LNCAP (cell line): ENCODE results near the gene PTCHD4.

Experiments
- TF ChIP-seq, protein P1 (sequence below): fragments of 450-650 bp; IDR thresholded peaks from 2 replicates; pipeline ENCODE4 v1.5.1; 2017; ENCODE audit warnings: mild to moderate bottlenecking

The PTCHD4 gene

DNA sequence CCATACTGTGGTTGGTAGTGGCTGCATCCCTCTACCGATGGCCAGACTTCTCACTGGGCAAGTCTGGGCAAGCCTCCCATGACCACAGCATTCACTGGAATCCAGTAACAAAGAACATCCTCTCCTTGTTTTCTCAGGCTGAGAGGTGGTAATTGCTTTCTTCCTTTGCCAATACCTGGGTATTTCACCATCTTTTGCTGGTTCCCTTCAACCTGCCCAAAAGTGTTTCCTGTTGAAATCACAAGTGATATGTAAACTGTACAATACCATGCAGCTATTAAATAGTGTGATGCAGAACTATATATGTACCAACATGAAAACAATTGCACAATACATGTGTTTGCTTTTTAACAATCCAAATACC, at the start of gene PTCHD4:
Gene PTCHD4, minus strand, starts transcription at position 55 of the 364 bp plus-strand sequence. CDS start 42,240 bp downstream, outside the sequence.
- TF ChIP-seq, protein P1, sequence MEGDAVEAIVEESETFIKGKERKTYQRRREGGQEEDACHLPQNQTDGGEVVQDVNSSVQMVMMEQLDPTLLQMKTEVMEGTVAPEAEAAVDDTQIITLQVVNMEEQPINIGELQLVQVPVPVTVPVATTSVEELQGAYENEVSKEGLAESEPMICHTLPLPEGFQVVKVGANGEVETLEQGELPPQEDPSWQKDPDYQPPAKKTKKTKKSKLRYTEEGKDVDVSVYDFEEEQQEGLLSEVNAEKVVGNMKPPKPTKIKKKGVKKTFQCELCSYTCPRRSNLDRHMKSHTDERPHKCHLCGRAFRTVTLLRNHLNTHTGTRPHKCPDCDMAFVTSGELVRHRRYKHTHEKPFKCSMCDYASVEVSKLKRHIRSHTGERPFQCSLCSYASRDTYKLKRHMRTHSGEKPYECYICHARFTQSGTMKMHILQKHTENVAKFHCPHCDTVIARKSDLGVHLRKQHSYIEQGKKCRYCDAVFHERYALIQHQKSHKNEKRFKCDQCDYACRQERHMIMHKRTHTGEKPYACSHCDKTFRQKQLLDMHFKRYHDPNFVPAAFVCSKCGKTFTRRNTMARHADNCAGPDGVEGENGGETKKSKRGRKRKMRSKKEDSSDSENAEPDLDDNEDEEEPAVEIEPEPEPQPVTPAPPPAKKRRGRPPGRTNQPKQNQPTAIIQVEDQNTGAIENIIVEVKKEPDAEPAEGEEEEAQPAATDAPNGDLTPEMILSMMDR: no peak

- TF ChIP-seq, protein P1: no peak
Observed at GRCh38 chr6:48151142-48151541, 40.1 kb upstream of the PTCHD4 start.

- TF ChIP-seq, protein P1: no peak
Observed at GRCh38 chr6:48150701-48151100, 39.7 kb upstream of the PTCHD4 start.

- TF ChIP-seq, protein P1: no peak
Observed at GRCh38 chr6:48147051-48147450, 36.1 kb upstream of the PTCHD4 start.

- TF ChIP-seq, protein P1: no peak
Observed at GRCh38 chr6:48144021-48144420, 33.0 kb upstream of the PTCHD4 start.

GRCh38 chr6:48141975-48142374, 31.0 kb upstream of the PTCHD4 start:
- TF ChIP-seq, protein P1: no peak

DNA sequence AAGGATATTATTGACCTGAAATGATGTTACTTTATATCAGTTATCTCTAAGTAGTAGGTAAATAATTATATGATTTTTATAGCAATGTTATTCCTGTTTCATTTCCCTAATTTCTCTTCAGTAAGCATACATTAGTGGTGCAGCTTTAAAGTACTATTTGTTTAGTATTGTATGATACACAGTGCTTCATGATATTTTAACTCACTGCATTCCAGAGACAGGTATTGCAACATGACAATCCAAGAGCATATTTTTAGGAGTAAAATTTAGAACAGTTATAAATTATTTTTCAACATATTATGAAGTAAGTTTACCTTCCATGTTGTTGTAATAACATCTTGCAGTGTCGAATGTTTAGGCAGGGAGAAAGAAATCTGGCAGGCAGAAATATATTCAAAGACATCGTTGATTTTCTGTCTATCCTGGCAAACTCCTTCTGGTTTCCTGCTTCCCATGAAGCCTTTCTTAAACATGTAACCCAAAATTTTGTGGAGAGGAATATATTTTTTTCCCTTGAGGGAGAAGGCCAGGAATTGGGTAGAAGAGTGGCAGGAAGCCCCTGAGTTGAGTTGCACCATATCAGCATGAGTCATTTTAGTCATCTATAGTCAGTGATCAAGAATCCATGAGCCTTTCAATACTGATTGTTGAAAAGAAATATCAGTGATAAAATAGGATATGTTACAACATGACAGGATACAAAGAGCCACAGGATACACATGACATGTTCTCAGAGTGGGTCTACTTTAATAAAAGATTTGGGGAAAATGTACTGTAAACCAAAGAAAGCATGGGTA, 29.0 kb upstream of the PTCHD4 start:
- TF ChIP-seq, protein P1: no peak
